Liver (tissue), 3 donors: ENCODE data around the gene IFNAR1.

Experiments used
- FOXA2 ChIP-seq: IDR thresholded peaks from 2 replicates; pipeline ENCODE4 v1.6.1; 2016; ENCODE audit warnings: antibody characterized with exemption
- RAD21 ChIP-seq, 2 donors: IDR thresholded peaks; 2 replicates each; pipeline ENCODE4 v1.6.1; 2016; ENCODE audit warnings: antibody characterized with exemption in 2 of 2, mild to moderate bottlenecking in 2 of 2
- TF ChIP-seq, protein P1 (sequence below): IDR thresholded peaks from 2 replicates; pipeline ENCODE4 v1.6.1; 2016; ENCODE audit warnings: antibody characterized with exemption
- TF ChIP-seq, protein P2 (sequence below): fragments of 150-350 bp; IDR thresholded peaks from 2 replicates; pipeline ENCODE4 v1.5.1; 2017; ENCODE audit warnings: improper control_type of control experiment, low read depth, low read length; ENCODE audit not compliant: missing input control
- TF ChIP-seq, protein P3 (sequence below): IDR thresholded peaks from 2 replicates; pipeline ENCODE4 v1.6.1; 2016; ENCODE audit warnings: antibody characterized with exemption
- TF ChIP-seq, protein P4 (sequence below): IDR thresholded peaks from 2 replicates; pipeline ENCODE4 v1.6.1; 2016; ENCODE audit warnings: antibody characterized with exemption
- donor health status: healthy.
- donor health status: healthy.

DNA sequence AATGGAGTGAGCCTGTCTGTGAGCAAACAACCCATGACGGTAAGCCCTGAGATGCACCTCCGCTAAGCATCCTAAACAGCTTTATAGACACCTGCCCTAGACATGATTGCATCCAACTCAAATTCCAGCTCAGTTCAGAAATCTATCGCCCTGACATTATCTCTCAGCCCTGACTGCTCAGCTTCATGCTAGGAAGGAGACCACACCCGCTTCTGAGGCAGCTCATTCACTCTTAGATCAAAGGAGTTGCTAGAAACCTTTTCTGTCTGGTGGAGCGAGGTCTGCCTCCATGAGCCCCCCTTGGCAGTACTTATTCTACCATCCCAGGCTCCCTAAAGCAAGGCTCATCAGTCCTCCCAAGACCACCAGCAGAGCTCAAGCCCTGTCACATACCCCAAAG is 41.6 kb upstream of the IFNAR1 start:
- TF ChIP-seq, protein P1, sequence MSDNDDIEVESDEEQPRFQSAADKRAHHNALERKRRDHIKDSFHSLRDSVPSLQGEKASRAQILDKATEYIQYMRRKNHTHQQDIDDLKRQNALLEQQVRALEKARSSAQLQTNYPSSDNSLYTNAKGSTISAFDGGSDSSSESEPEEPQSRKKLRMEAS = no peak
- TF ChIP-seq, protein P2, sequence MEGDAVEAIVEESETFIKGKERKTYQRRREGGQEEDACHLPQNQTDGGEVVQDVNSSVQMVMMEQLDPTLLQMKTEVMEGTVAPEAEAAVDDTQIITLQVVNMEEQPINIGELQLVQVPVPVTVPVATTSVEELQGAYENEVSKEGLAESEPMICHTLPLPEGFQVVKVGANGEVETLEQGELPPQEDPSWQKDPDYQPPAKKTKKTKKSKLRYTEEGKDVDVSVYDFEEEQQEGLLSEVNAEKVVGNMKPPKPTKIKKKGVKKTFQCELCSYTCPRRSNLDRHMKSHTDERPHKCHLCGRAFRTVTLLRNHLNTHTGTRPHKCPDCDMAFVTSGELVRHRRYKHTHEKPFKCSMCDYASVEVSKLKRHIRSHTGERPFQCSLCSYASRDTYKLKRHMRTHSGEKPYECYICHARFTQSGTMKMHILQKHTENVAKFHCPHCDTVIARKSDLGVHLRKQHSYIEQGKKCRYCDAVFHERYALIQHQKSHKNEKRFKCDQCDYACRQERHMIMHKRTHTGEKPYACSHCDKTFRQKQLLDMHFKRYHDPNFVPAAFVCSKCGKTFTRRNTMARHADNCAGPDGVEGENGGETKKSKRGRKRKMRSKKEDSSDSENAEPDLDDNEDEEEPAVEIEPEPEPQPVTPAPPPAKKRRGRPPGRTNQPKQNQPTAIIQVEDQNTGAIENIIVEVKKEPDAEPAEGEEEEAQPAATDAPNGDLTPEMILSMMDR = no peak
- TF ChIP-seq, protein P3, sequence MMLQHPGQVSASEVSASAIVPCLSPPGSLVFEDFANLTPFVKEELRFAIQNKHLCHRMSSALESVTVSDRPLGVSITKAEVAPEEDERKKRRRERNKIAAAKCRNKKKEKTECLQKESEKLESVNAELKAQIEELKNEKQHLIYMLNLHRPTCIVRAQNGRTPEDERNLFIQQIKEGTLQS = no peak
- TF ChIP-seq, protein P4, sequence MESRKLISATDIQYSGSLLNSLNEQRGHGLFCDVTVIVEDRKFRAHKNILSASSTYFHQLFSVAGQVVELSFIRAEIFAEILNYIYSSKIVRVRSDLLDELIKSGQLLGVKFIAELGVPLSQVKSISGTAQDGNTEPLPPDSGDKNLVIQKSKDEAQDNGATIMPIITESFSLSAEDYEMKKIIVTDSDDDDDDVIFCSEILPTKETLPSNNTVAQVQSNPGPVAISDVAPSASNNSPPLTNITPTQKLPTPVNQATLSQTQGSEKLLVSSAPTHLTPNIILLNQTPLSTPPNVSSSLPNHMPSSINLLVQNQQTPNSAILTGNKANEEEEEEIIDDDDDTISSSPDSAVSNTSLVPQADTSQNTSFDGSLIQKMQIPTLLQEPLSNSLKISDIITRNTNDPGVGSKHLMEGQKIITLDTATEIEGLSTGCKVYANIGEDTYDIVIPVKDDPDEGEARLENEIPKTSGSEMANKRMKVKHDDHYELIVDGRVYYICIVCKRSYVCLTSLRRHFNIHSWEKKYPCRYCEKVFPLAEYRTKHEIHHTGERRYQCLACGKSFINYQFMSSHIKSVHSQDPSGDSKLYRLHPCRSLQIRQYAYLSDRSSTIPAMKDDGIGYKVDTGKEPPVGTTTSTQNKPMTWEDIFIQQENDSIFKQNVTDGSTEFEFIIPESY = no peak
- no peak for TF ChIP-seq FOXA2
- TF ChIP-seq RAD21 (IDR thresholded peaks at IDR 0.05) = no peak
